Colon (tissue), 2 donors: ENCODE measurements around the gene CERK.

ENCODE experiments used
- FAIRE-seq: peaks from 2 replicates; lab custom pipeline; 2012; peaks lifted over from hg19 to GRCh38; lab: Jason Lieb, UNC
- donor health status: control.
- donor health status: control.

CERK gene

DNA sequence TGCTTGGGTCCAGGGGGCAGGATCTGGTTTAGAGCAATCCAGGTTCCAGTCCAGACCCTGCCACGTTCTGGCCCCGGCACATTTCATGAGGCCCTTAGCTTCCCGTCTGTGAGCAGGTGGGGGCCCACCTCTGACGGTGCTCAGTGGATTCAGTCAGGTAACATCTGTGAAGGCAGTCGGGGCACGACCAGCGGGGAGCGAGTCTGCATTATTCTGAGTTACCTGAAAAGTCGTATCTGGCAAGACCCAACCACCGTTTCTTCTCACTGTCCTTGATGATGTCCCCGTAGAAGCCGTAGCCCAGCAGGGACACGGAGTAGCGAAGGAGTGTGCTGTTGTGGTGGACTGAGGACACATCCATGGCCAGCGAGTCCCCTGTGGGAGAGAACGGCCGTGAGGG, 39.0 kb downstream of the CERK start:
- FAIRE-seq = no peak

DNA sequence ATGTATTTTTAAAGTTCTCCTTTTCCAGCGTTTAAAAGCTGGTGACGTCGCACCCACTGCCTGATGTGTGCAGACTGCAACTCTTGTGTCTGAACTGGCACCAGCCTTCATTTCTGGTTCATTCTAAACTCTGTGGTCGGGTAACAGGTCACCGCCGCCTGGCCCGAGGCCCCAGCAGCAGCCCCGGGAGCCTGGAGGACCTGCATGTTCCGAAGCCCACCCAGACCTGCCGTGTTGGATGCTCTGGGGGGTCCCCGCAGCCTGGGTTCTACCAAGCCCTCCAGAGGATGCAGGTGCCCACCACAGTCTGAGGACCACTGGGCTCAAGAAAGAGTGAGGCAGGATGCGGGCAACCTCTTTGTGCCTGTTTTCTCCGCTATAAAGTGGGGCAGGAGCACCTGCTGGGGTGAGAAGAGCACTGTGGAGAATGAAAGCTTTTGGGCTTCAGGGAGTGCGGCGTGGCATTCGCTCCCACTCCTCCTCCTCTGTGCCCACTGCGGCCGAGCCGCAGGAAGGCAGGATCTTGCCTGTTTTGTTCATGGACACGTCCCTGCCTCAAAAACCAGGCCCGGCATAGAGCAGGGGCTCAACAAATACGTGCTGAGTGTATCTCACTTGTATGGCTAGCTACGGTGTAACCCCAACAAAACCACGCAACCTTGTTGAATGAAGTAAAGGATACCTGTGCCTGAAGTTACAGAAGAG, 40.1 kb downstream of the CERK start:
- FAIRE-seq = no peak

DNA sequence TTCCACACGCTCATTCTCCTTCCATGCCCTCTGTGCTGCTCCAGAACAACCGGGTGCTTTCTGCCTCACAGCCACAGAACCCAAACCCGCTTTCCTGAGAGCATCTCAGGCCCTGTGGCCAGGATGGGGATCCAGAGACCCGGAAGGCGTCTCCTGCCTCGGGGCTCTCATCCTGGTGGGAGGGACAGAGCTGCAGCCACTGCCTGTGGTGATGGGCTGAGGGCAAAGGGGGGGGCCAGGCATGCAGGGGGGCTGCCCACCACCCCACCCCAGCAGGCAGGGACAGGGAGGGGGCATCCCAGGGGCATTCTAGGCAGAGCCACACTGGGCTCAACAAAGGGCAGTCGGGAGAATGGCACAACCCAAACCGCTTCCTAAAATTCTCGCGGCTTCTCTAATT, 41.4 kb downstream of the CERK start:
- FAIRE-seq = no peak

DNA sequence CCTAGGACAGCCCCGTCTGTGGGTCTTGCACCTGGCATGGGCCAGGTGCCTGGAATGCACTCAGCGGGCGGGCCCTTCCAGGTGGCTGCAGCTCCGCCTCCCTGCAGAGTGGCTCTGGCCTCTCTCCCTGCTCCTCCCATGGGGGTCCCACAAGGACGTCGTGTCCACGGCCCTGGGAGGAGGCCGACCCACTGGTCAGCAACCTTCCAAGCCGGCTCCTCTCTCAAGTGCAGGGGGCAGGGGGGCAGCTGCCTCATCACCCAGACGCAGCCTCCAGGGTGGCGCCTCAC, 41.9 kb downstream of the CERK start:
- FAIRE-seq = no peak

DNA sequence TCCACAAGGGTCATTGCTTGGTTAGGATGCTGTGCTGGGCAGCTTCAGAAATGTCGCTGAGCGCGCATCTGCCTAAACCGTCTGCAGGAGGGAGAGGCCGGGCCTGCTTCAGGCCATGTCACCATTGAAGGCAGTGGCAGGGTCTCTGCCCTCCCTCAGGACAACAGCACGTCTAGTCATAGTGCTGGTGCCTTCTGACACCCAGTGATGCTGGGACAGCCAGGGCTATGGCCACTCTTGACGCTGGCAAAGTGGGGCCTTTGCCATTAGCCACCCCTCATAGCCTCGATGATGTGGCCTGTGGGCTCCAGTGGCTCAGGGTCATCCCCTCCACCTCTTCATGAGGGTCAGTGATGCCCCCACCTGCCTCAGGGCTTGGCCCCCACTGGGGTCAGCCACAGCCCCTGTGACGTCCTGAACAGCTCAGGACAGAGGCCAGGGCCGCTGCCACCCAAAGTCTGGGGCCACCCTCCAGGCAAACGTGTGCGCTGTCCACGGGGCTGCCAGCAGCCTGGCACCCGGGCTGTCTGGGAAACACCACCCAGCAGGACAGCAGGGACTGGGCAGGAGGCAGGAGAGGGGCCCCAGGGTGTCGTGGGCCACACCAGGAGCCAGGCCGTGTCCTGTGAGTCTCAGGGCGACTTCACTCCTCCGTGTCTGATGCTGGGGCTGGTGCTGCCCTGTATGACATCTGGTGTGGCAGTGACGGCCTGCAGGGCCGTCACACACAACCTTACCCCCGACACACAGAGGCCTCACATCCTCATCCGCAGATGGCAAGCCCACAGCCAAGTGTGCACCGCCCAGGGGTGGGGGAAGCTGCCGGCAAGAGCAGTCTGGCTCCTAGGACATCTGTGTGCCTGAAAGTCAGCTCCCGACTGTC, 42.5 kb downstream of the CERK start:
- no peak for FAIRE-seq

DNA sequence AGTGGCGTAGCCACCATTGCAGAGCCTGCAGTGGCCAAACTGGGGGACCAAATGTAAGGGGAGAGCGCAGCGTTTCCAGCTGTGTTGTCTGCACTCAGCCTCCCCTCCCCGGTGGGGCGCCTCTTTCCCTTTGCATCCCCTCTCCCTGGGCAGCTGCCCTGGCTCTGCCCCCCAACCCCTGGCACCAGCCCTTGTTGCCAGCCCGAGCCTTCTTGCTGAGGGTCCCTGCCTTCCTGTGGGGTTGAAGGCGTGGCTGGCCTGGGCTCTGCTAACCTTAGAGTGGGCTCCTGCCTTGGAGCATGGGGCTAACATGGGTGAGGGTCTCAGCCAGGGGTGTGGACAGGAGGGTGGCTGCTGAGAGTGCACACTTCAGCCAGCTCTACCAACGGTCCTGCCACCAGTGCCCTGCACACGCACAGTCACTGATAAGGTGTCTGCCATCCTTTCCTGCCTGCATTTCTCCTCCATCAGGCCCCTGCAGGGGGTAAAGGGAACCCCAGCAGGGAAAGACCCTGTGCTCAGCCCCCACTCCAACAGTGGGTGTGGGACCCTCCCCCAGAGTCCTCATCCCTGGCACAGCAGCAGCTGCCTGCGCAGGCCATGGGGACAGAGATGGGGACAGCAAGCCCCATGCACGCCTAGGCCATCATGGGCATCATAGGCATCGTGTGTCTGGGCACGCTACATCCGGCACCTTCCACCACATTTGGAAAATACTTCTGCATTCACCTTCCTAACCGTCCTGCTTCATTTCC, 43.5 kb downstream of the CERK start:
- FAIRE-seq = no peak

DNA sequence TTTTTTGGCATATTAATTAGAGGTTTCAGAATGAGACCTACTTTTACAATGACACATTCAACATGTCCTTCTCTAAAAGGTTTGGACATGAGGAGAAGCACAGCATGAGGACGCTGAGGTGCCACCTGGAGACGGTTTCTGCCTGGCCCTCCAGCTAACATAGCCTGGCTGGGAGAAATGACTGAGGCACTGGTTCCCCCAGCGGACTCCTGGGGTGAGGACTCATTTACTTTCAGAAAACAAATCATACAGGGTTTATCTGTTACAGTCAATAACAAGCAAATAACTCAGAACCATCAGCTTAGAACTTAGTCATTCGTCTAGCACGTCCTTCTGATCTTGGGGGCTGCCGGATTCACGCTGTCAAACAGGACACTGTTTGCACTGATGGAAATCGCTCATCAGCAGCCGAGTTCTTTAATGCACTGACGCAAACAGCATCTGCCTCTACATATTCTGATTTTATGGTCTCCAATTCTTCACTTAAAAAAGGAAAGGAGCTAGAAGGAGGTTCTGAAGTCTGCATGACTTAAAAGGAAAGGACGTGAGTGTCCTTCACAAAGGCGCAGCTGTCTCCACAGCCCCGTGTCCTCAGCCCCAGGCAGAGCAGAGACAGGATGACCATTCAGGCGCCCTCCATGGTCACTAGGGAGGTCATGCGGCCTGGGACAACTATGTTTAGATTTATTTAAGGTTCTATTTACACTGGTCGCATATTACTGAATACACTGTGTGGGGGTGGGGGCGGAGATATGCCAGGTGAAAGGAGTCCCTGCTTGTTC, 44.2 kb downstream of the CERK start:
- no peak for FAIRE-seq

DNA sequence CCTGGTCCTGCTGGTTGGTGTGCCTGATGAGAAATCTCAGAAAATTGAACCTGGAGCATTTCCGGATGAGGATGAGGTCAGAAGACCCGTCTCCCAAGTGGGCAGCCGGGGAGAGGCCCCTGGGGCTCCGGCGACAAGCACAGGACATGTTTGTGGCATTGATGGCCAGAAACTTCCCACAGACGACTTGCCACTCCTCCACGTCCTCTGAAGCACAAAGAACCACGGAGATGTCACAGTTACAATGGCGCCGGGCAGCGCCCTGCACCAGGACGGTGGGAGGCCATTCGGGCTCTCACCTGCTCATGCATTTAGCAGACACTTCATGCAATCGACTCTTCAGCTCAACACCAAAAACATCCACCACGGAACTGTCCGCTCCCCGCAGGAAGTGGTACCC, 46.5 kb downstream of the CERK start:
- FAIRE-seq = no peak

DNA sequence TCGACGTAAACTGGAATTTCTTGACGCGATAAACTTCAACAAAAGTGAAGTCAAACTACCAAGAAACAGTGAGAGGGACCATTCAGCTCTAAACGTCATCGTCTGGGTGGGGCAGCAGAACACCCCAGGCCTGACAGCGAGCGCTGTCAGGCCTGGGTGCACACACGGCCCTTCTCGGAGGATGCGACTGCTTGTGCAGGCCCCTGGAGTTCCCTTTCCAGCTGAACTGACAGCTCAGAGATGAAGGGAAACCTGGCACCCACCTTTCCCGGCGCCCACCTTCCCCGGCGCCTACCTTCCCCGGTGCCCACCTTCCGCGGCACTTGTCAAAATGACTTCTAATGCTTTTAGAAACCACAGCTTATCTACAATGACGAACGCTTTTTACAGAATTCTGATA, 47.9 kb downstream of the CERK start:
- no peak for FAIRE-seq

DNA sequence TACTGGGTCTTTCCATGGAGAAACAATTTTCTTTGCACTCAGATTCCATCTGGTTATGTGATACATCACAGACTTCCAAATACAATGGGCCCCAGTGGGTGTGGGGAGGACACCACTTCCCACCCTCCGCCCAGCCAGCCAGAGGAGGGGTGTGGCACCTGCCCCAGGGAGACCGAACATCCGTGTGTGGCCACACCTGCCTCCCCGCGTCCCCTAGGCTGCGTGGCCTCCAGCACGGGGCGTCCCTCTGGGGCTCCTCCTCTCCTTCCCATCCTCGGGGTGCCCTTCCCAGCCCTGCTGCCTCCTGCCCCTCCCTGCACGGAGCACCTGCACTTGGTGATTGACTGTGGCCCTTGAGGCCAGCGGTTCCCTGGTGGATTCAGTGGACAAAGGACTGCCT, 49.1 kb downstream of the CERK start:
- no peak for FAIRE-seq

DNA sequence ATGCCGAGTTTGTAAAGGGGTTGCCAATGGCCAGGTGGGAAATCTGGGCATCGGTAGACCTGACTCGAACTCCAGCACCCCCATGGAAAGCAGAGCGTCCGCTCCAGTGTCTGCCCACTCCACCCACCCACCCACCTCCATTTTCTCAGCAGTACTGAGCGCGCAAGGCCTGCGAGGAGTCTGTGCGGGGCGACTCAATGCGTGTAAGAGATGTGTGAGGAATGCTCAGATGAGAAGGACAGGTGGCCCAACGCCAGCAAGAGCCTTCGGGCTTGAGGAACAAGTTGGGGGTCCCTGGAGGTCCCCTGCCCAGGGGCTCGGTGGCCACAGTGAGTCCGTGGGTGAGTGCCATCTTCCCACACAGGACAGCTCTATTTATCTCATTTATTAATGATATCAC, 50.6 kb downstream of the CERK start:
- FAIRE-seq = no peak

DNA sequence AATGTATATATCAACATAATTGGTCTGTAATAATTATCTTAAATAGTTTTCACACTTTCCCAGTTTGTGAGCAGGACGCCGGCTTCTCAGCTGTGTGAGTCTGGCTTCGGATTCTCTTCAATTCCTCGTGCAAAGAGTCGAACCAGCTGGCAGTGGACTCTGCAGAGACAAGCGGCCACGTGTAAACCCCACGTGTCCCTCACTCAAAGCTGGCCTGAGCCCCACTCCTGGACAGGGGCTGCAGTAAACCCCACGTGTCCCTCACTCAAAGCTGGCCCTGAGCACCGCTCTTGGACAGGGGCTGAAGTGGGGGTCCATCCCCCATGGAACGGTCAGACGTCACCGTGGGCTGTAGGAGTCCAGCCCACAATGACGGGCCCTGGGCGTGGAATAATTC, 51.0 kb downstream of the CERK start:
- no peak for FAIRE-seq

DNA sequence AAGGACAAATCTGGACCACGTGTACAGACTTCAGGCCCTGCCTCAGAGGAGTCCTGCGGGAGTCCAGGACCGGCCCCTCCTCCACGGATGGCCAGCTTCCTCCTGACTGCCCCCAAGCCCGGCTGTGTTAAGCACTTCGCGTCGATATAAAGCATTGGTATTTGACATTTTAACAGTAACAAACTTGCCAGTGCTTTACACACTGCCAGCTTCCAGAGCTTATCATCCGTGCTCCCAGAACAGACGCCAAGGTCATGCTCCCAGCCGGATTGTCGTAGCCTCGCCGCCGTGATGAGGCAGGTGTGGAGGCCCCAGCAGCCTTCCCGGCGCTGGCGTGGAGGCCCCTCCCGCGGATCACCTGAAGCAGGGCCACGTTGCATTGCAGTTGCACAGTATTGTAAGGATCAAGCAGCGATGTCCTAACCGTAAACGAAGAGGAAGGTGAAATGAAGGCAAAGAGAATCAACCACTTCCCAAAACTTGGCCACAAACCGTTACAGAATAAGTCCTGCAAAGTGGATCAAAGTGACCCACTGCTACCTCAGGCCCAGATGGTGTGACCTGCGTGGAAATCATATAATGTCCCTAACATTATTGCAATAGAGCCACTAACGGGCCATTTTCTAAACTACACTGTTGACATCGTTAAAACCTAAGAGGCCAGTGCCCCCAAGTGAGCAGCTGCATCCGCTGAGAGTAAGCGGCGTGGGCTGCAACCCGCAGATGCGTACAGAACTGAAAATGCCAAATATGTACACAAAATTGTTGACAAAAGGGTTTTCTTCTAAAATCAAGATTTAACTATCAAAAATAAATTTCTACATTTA, 51.6 kb downstream of the CERK start:
- FAIRE-seq = no peak

DNA sequence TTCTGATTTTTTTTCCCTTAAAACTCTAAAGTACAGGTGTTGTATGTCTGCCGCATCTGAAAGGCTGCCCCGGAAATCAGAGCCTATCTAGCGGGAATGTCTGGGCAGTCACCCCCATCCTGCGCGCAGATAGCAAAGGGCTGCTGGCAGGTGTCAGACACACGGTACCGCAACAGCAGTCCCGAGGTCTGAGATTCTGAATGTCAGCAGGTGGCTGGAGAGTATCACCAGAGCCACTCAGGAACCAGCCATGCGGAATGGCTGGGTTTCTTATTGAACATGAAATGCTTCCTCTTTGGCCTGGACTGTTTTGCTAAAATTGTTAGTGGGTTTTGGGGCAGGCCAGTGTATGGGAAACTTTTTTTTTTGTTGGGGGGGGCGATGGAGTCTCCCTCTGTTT, 53.3 kb downstream of the CERK start:
- no peak for FAIRE-seq

DNA sequence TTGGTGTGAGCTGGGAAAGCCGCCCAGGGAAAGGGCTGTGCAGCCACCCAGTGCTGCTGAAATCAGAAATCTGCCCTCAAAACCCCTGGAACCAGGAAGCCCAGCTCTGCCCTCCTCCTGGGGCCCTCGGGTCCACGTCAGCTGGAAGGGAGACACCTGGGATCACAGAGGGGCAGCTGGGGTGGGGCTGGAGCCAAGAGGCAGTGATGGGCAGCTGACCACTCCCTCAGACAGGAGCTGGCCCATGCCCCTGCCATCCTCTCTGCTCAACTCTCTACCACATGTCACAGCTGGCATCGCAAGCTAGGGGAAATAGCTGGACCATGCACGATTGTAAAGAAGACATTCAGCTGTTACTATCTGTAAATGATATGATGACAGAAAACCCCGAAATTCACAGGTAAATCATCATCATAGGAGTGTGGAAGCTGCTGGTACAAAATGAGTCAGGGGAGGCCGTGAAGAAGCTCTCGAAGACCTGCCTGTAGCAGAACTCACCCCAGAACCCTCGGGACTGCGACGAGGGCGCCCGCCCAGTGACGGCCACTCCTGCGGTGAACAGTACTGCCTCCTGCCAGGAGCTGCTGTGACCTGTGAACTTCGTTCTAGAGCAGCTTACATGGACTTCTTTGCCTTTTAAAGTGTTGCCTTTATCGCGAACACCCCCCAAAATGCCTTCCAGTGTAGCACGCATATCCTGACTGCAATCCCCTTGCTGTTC, 55.9 kb downstream of the CERK start:
- no peak for FAIRE-seq

DNA sequence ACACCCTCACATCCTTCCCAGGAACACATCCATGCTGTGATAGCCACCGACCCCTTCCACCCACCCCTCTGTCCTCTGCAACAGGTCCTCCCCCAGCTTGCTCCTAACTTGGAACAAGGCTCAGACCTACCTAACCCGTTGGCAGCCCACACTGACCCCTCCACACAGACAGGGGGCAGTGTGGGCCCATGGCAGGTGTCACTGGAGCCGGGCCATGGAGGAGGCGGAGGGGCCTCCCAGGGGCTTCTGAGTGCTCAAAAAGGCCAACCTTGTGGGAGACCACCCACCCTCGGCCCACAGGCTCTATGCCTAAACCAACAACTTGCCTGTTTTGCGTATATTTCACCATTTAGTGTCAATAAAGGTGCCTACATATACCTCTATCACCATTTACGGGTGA, 57.0 kb downstream of the CERK start:
- FAIRE-seq = no peak

DNA sequence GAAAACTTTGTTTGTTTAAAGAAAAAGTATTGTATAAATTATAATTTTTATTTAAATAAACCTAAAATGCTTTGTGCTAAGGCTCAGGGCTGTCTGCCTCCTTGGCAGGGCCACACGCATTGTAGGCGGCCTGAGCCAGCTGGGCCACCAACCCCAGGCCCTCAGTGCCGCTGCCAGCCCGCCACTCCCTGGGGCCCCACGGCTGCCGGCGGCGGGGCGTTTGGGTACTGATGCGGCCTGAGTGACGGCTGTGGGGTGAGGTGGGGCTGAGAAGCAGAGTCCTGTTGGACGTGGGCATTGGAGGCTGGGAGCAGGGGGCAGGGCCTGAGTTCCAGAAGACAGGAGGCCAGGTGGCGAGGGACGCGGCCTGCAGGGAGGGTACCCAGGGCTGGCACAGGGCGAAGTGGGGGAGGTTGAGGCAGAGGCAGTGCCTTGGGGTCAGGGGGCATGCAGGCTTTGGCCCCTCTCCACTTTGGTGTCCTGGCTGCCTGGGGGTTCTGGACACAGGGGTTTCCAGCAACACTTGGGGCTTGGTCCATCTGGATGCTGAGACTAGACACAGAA, 58.3 kb downstream of the CERK start:
- no peak for FAIRE-seq

DNA sequence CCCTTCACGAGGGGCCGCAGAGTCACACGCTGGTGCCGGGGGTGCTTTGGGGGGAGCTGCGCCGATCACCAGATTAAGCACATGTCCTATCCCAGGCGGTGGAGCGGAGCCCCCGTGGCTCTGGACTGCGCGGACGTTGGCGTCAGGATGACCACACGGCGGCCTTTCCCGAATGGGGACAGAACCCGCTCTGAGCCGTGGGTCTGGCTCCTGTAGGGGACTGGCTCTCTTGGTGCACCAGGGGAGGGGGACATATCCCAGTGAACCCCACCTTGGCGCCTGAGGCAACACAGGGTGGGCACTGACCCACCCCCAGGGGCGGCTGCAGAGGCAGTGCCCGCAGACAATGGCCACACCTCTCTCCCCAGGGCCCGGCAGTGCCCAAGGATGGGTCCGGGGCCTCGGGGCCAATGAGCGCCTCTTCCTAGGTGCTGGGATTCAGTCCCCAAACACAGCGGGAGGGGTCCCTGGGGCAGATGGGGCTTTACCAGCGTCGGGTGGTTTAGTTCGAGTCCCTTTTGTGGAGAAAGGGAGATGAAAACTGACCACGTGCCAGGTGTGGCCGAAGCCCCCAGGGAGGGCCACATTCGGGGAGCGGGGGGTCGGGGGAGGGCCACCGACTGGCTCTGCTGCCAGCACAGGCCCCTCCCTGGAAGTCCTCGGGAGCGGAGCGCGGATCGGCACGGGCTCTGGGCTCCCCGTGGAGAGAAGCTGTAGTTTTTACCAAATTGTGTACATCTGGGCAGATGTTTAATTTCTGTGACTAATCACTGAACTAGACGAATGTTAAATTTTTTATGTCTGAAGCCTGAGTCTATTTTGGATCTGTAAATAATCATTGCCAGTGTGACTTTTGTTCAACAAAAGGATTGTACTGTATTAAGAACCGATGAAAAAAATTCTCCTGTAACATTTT, 59.0 kb downstream of the CERK start:
- no peak for FAIRE-seq

DNA sequence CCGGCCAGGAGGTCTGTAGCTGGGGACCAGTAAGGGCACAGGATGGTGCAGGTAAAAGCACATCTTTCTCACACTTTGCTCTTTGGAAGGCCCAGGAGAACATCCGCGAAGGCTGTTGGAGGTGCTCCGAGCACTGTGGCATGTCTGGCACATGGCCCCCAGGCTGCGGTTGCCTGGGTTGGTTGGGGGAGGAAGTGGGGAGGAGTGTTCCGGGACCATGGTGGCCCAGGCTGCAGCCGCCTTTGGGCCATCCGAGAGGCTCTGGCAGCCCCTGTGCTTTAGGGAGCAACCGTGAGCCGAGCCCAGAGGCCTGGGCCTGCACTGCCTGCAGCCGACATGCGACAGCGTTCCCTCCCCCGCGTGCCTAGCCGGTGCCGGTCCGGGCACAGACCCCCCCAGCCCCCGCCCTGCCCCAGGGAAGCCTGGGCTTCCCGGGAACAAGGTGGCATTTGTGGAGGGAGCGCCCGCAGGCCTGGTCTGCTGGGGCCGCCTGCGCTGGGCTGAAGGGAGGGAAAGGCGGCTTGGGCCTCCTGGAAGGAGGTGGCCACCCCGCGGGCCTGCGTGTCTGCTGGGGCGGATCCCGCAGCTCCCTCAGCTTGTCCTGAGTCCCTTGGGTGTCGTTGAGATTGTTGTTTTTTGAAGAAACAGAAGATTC, 59.9 kb downstream of the CERK start:
- no peak for FAIRE-seq
